Large intestine (tissue), 3 donors: Measurements from ENCODE around the gene KCNA5. TPM values are rescaled to one million over a fixed set of nuclear protein-coding genes. Genes with fewer than 3 reads are reported as not detected.

Experiments used
- DNase-seq, 2 donors: peaks; one replicate each; pipeline versions ENCODE4 v3.0.0 to v3.0.0-alpha.2; 2013
- H3K27ac ChIP-seq: one replicate; pipeline ENCODE4 v1.5.1; 2013; ENCODE audit warnings: low read length
- H3K27me3 ChIP-seq: 2 replicates; pipeline ENCODE4 v1.6.1; 2013; ENCODE audit warnings: low read length; ENCODE audit not compliant: control insufficient read depth, insufficient read depth
- H3K36me3 ChIP-seq: 2 replicates; pipeline ENCODE4 v1.6.1; 2013; ENCODE audit warnings: low read length; ENCODE audit not compliant: control insufficient read depth, insufficient read depth
- H3K4me1 ChIP-seq: one replicate; pipeline ENCODE4 v1.6.1; 2013; ENCODE audit warnings: low read length; ENCODE audit not compliant: control insufficient read depth, insufficient read depth
- H3K4me3 ChIP-seq: one replicate; pipeline ENCODE4 v1.5.1; 2013; ENCODE audit warnings: low read length
- H3K9me3 ChIP-seq: one replicate; pipeline ENCODE4 v1.6.1; 2013; ENCODE audit warnings: mild to moderate bottlenecking, low read depth, low read length, moderate library complexity; ENCODE audit not compliant: control insufficient read depth
- WGBS: methylation state at CpG from one replicate; pipeline ENCODE4 v1.1.5; 2013; ENCODE audit warnings: low lambda C conversion rate; ENCODE audit not compliant: insufficient coverage; 5-methylcytosine and 5-hydroxymethylcytosine counted together
- polyA plus RNA-seq: library from polyadenylated mRNA; unstranded; fragments of 120-200 nt; gene quantifications from one replicate; pipeline ENCODE4 v1.2.1, GENCODE V29; 2013

Gene KCNA5
- polyA plus RNA-seq, 1 donor, result 0.79 TPM

DNA sequence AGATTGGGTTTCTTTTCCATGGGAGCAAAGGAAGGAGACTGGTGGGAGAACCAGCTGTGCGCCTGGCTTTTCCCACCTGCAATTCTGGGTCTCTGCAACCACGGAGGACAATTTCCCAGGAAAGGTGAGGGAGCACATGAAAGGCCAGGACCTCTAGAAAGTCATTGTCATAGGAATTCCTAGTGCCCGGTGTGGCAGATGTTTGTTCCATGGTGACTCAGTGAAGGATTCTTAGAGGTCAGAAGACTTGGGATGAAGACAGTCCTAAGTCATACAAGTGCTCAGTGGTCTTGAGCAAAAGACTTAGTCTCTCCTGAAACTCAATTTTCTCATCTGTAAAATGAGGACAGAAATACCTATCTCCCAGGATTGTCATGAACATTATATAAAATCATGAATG, 51.3 kb downstream of the KCNA5 start:
- no peak overlapping the region for H3K4me3 ChIP-seq
- H3K27ac ChIP-seq, result no peak overlapping the region
- WGBS, result no CpG with 5 or more reads among the region's 3 CpGs
- no peaks in the 10 kb centered on the region for H3K4me1 ChIP-seq
- no peaks in the 10 kb centered on the region for H3K36me3 ChIP-seq
- peaks cover 20% of the 10 kb centered on the region for H3K27me3 ChIP-seq
- DNase-seq, result no peak
- H3K9me3 ChIP-seq, result no peaks in the 10 kb centered on the region

Other genes starting within 250 kb of the KCNA5 start
- gene KCNA1, start 134.0 kb upstream of the KCNA5 start, polyA plus RNA-seq, result 1.3 TPM